Lung (tissue), 12 donors: ENCODE results near the gene GPR85. TPM values are rescaled to one million over a fixed set of nuclear protein-coding genes. Genes with fewer than 3 reads are reported as not detected.
A peak's percentile ranks its signal among the peaks of the same experiment; 100 is the strongest.

Experiments
- ATAC-seq: fragments of 200-7000 bp; cut with Tn5 transposase; one replicate; pipeline ENCODE4 v1.9.1; 2020; ENCODE audit warnings: moderate number of reproducible peaks; ENCODE audit not compliant: insufficient read depth, low FRiP score
- DNase-seq, 3 donors: peaks; one replicate each; pipeline ENCODE4 v3.0.0-alpha.2; 2013 to 2017
- H3K27ac ChIP-seq, 2 donors: one replicate each; pipeline ENCODE4 v1.5.1; 2013; ENCODE audit warnings: mild to moderate bottlenecking in 2 of 2, moderate library complexity in 2 of 2, control low read depth in 1 of 2, inconsistent platforms in 1 of 2, low read depth in 1 of 2, low read length in 1 of 2
- H3K27me3 ChIP-seq, 3 donors: one replicate each; pipeline ENCODE4 v1.5.1; 2013; ENCODE audit warnings: low read length in 2 of 3; ENCODE audit not compliant: control insufficient read depth in 3 of 3, insufficient read depth in 3 of 3
- H3K36me3 ChIP-seq, 4 donors: one replicate each; pipeline ENCODE4 v1.5.1; 2013; ENCODE audit warnings: low read length in 4 of 4, mild to moderate bottlenecking in 1 of 4, moderate library complexity in 1 of 4; ENCODE audit not compliant: control insufficient read depth in 4 of 4, insufficient read depth in 4 of 4
- H3K4me1 ChIP-seq, 5 donors: one replicate each; pipeline ENCODE4 v1.5.1; 2013; ENCODE audit warnings: low read length in 5 of 5, mild to moderate bottlenecking in 2 of 5, moderate library complexity in 1 of 5; ENCODE audit not compliant: control insufficient read depth in 5 of 5, insufficient read depth in 5 of 5
- H3K4me3 ChIP-seq: one replicate; pipeline ENCODE4 v1.5.1; 2013; ENCODE audit warnings: mild to moderate bottlenecking, control low read depth, moderate library complexity
- H3K9ac ChIP-seq, 2 donors: one replicate each; pipeline ENCODE4 v1.5.1; 2013; ENCODE audit warnings: low read length in 2 of 2, control low read depth in 1 of 2; ENCODE audit not compliant: insufficient read depth in 1 of 2
- H3K9me3 ChIP-seq, 4 donors: one replicate each; pipeline ENCODE4 v1.5.1; 2013; ENCODE audit warnings: low read length in 3 of 4, mild to moderate bottlenecking in 1 of 4, moderate library complexity in 1 of 4; ENCODE audit not compliant: control insufficient read depth in 4 of 4, insufficient read depth in 3 of 4
- CTCF ChIP-seq: IDR thresholded peaks from 2 replicates; pipeline ENCODE4 v1.5.1; 2012; ENCODE audit warnings: mild to moderate bottlenecking; ENCODE audit errors: control extremely low read depth, extremely low read depth
- WGBS, 2 donors: extraction: QIAGEN DNeasy Blood & Tissue Kit; methylation state at CpG; one replicate each; pipeline ENCODE4 v1.1.7; 2013; 5-methylcytosine and 5-hydroxymethylcytosine counted together
- polyA plus RNA-seq, 2 donors: library from polyadenylated mRNA; stranded (reverse); fragments of 200-250 nt; gene quantifications; one replicate each; pipeline ENCODE4 v1.2.1, GENCODE V29; 2013
- total RNA-seq, 2 donors: library from RNA; depleted of rRNA in 1 of 2; stranded (reverse); fragments of >200 nt in 1 of 2; gene quantifications; one replicate each; pipeline ENCODE4 v1.2.1, GENCODE V29; 2014 to 2021
- donor health status: control.
- donor health status: control.
- donor health status: Bipolar disorder and iron deficiency.
- donor health status: healthy.
- donor health status: DM: yes; HTN: yes; CAD: no.

GPR85 gene
- total and polyA plus RNA-seq, 4 donors = 0.57 to 2.1 (median 1.4) TPM

DNA sequence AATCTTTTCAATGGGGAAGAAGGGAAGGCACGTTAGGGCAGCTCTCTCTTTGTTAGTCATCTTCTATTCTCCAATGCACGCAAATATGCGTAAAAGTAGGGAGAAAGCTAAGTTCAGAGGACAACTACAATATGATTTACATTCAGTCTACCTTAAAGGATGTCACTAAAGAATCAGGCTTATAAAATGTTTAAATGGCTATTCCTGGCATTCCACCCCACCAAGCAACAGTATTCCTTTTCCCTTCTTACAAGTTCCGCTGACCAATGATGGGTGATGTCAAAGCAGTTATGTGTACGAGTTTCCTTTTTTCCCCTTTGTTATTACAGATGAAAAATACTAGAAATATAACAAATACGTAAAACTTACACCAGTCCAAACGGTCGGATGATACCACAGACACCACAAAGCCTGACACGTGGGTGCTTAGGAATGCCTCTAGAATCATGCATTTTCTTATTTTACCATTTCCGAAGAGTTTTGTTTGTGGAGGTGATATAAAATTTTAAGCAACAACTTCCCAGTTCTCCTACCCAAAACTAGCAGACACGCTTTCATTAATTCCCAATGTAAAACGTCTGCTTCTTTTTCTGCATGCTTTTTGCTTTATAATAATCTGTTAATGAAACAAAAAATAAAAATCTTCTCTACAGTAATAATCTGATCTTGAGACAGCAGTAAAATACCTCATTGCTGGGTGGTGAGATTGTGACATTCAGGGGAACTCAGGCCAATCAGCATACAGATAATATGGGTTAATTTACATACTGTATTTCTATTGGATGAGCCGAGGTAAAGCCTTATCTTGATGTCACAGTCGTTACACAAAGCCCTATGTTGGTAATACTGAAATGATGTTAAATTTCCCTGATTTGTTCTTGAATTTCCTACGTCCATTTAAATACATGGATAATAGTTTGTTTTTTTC lies 708 bp upstream of the GPR85 start:
- no peaks in the 10 kb centered on the region for H3K36me3 ChIP-seq
- DNase-seq (peak in 2 of 3 donors; percentile 85 to 86), ATAC-seq (no peak)
- TF ChIP-seq CTCF = no peak
- H3K4me3 ChIP-seq = no peak overlapping the region
- H3K9ac ChIP-seq = peak overlapping the region in 1 of 2 donors; percentile 33
- H3K27ac ChIP-seq = no peak overlapping the region
- 46 to 49% methylated on average over 15 of the region's 15 CpGs for WGBS, 2 donors
- no peaks in the 10 kb centered on the region for H3K27me3 ChIP-seq
- no peaks in the 10 kb centered on the region for H3K9me3 ChIP-seq
- H3K4me1 ChIP-seq = peaks cover 0 to 7% (median 0%) of the 10 kb centered on the region in 5 donors

- peaks cover 0 to 7% (median 0%) of the 10 kb centered on the region in 5 donors for H3K4me1 ChIP-seq
- TF ChIP-seq CTCF = no peak
- no peaks in the 10 kb centered on the region for H3K27me3 ChIP-seq
- H3K9ac ChIP-seq = no peak overlapping the region
- ATAC-seq = no peak
- DNase-seq = peak in 1 of 3 donors; percentile 25
- H3K27ac ChIP-seq = no peak overlapping the region
- H3K9me3 ChIP-seq = no peaks in the 10 kb centered on the region
- no peak overlapping the region for H3K4me3 ChIP-seq
- no peaks in the 10 kb centered on the region for H3K36me3 ChIP-seq
- 15 to 18% methylated on average over 16 of the region's 16 CpGs for WGBS, 2 donors
These were observed 741 bp downstream of the GPR85 start for GRCh38 chr7:113085781-113086390.

DNA sequence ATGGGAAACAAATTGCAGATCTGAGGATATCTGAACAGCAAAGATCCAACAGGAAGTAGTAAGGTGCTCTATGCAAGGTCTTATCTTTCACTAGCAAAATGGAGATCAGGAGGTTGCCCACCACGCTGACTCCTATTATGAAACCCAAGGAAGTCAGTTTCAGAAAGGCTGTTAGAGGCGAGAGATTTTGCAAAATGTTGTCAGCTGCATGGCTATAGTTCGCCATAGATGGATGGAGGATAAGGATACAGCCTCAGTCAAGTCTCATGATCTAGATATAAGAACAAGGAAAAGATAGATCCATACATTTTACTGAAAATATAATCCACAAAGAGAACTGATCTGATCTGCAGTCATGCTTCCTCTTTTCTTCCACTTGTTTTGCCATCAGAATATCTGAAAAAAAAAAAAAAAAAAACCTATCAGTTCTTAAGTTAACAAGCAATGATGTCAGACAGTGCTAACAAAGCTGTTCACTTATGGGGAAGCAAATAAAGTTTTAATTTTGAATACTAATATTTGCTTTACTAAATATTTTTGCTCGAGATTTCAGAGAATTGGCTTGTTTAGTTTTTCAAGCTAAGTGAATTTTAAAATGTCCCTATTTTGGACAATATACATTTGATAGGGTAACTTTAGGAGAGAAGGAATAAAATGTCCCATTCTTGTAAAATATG lies 2.0 kb downstream of the GPR85 start:
- Histone ChIP-seq H3K4me3 (no peak overlapping the region), H3K4me1 (peaks cover 0 to 7% (median 0%) of the 10 kb centered on the region in 5 donors), H3K27me3 (no peaks in the 10 kb centered on the region), H3K9me3 (no peaks in the 10 kb centered on the region), H3K27ac (no peak overlapping the region), H3K9ac (no peak overlapping the region), H3K36me3 (no peaks in the 10 kb centered on the region)
- 58 to 74% methylated on average over 4 of the region's 4 CpGs for WGBS, 2 donors
- no peak for DNase-seq
- ATAC-seq = no peak
- TF ChIP-seq CTCF = no peak
